ENCODE results near the gene AIF1.

Gene AIF1

GRCh38 chr6:31621991-31622390 is 7.0 kb downstream of the AIF1 start:
- no peak for DNase-seq

GRCh38 chr6:31622684-31623091 is 7.7 kb downstream of the AIF1 start:
- no peak for DNase-seq

GRCh38 chr6:31624070-31624469 is 9.0 kb downstream of the AIF1 start:
- DNase-seq = no peak

GRCh38 chr6:31626952-31627351 is 11.9 kb downstream of the AIF1 start:
- DNase-seq = no peak

- no peak for DNase-seq
Measured at GRCh38 chr6:31627690-31628287, 12.8 kb downstream of the AIF1 start.

- no peak for DNase-seq
Measured at GRCh38 chr6:31629014-31629413, 14.0 kb downstream of the AIF1 start.

- no peak for DNase-seq
Measured at GRCh38 chr6:31630177-31630934, 15.3 kb downstream of the AIF1 start.

GRCh38 chr6:31631209-31631608 is 16.2 kb downstream of the AIF1 start:
- DNase-seq = no peak

GRCh38 chr6:31631681-31632278 is 16.7 kb downstream of the AIF1 start:
- no peak for DNase-seq

- no peak for DNase-seq
Measured at GRCh38 chr6:31632279-31632946, 17.4 kb downstream of the AIF1 start.

- DNase-seq = no peak
Measured at GRCh38 chr6:31633447-31633846, 18.4 kb downstream of the AIF1 start.

- no peak for DNase-seq
Measured at GRCh38 chr6:31634131-31634530, 19.1 kb downstream of the AIF1 start.

- no peak for DNase-seq
Measured at GRCh38 chr6:31634969-31635575, 20.0 kb downstream of the AIF1 start.

GRCh38 chr6:31636698-31637596 is 21.9 kb downstream of the AIF1 start:
- DNase-seq = no peak

GRCh38 chr6:31639043-31639442 is 24.0 kb downstream of the AIF1 start:
- DNase-seq = no peak

GRCh38 chr6:31639449-31639861 is 24.4 kb downstream of the AIF1 start:
- peak; percentile 13 for DNase-seq

GRCh38 chr6:31640612-31641011 is 25.6 kb downstream of the AIF1 start:
- DNase-seq = no peak

GRCh38 chr6:31641370-31641769 is 26.3 kb downstream of the AIF1 start:
- no peak for DNase-seq

GRCh38 chr6:31642798-31643570 is 27.9 kb downstream of the AIF1 start:
- DNase-seq = no peak

- DNase-seq = no peak
Measured at GRCh38 chr6:31643818-31644454, 28.9 kb downstream of the AIF1 start.

- no peak for DNase-seq
Measured at GRCh38 chr6:31645325-31645724, 30.3 kb downstream of the AIF1 start.
